Measurements from ENCODE around the gene SLC5A8.

DNA sequence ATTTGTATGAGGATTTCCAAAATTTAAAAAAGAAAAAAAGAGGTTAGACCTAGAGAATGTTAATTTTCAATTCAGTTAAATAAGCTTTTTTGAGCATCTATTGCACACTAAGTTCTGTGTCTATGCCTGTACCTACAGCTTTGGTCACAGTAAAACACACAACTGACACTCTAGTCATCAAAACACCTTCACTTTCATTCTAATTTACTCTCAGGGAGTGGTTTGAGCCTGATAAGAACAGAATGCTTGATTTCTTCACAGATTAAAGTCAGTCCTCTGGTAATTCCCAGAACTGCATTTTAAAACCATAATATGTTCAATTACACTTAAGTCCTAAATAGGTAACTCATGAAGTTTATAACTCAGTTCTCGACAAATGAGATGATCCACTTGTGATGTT, 9.2 kb downstream of the SLC5A8 start:
- TF ChIP-seq EP300 (IDR thresholded peaks at IDR 0.05) (no peak), POLR2A (IDR thresholded peaks at IDR 0.05) (no peak)

Data from ovary (tissue), 1 donor.